Vagina (tissue), 2 donors: ENCODE results near the gene ZC3H15.

Source experiments
- POLR2A ChIP-seq, 2 donors: fragments of 450-650 bp; IDR thresholded peaks; one replicate each; pipeline ENCODE4 v1.6.1; 2017; ENCODE audit warnings: antibody characterized with exemption in 2 of 2, mild to moderate bottlenecking in 2 of 2, moderate library complexity in 2 of 2
- POLR2AphosphoS5 ChIP-seq, 2 donors: sonication (generic); formaldehyde crosslinking; IDR thresholded peaks; one replicate each; pipeline ENCODE4 v1.9.0; 2017; ENCODE audit warnings: antibody characterized with exemption in 2 of 2, mild to moderate bottlenecking in 2 of 2, low read depth in 1 of 2; ENCODE audit not compliant: insufficient read depth in 1 of 2
- TF ChIP-seq, protein P1 (sequence below), 3 experiments: fragments of 450-650 bp in 2 of 3; fragments of 200-600 bp in 1 of 3; sonication (generic) in 1 of 3; IDR thresholded peaks; one replicate each; pipeline ENCODE4 v1.5.1; 2017 to 2019; ENCODE audit warnings: antibody characterized with exemption in 3 of 3, mild to moderate bottlenecking in 2 of 3, moderate library complexity in 2 of 3

DNA sequence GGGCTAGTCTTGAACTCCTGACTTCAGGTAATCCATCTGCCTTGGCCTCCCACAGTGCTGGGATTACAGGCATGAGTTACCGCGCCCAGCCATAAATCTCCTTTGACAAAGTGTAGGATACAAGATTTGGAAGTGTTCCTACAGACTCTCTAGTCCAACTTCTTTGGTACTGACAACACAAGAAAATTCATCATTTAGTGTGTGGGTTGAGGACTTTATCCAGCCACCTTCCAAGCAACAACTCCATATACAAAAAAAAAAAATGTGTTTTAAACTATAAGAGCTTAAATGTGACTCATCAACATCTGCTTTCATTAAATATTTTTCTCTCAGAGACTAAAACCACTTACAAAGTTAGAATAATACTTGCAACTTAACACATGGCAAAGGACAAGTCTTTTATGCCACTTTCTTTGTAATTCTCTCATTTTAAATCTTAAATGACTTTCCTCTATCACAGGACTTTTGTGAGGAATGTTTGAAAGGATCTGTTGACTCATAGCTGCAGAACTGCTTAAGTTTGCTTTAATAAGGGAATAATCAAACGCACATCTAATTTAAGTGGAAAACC lies 57.6 kb downstream of the ZC3H15 start:
- TF ChIP-seq, protein P1, sequence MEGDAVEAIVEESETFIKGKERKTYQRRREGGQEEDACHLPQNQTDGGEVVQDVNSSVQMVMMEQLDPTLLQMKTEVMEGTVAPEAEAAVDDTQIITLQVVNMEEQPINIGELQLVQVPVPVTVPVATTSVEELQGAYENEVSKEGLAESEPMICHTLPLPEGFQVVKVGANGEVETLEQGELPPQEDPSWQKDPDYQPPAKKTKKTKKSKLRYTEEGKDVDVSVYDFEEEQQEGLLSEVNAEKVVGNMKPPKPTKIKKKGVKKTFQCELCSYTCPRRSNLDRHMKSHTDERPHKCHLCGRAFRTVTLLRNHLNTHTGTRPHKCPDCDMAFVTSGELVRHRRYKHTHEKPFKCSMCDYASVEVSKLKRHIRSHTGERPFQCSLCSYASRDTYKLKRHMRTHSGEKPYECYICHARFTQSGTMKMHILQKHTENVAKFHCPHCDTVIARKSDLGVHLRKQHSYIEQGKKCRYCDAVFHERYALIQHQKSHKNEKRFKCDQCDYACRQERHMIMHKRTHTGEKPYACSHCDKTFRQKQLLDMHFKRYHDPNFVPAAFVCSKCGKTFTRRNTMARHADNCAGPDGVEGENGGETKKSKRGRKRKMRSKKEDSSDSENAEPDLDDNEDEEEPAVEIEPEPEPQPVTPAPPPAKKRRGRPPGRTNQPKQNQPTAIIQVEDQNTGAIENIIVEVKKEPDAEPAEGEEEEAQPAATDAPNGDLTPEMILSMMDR (IDR thresholded peaks at IDR 0.05) = no peak
- TF ChIP-seq POLR2A (IDR thresholded peaks at IDR 0.05) (no peak), POLR2AphosphoS5 (IDR thresholded peaks at IDR 0.05; ENCODE audit: insufficient read depth in 1 of 2, low read depth in 1 of 2) (no peak)
